GM12891 (cell line): Measurements from ENCODE around the gene DHX34.

Source experiments
- DNase-seq: peaks from one replicate; pipeline ENCODE4 v3.0.0; 2011; ENCODE audit warnings: low spot score; ENCODE audit not compliant: insufficient read length
- FAIRE-seq: peaks from 2 replicates; lab custom pipeline; 2011; peaks lifted over from hg19 to GRCh38; lab: Jason Lieb, UNC
- PAX5 ChIP-seq: IDR thresholded peaks from 2 replicates; pipeline ENCODE4 v1.6.1; 2011; ENCODE audit warnings: low read length, moderate library complexity, mild to moderate bottlenecking; ENCODE audit not compliant: insufficient read depth, severe bottlenecking
- POLR2A ChIP-seq: IDR thresholded peaks from 2 replicates; pipeline ENCODE4 v1.6.1; 2011; ENCODE audit warnings: low read depth, low read length, control low read depth
- POLR2AphosphoS5 ChIP-seq: IDR thresholded peaks from 2 replicates; pipeline ENCODE4 v1.6.1; 2011; ENCODE audit warnings: low read depth, low read length, control low read depth
- POU2F2 ChIP-seq: IDR thresholded peaks from 2 replicates; pipeline ENCODE4 v1.6.1; 2011; ENCODE audit warnings: low read depth, mild to moderate bottlenecking, control low read depth, low read length, moderate library complexity
- SPI1 ChIP-seq: IDR thresholded peaks from 2 replicates; pipeline ENCODE4 v1.6.1; 2011; ENCODE audit warnings: low read depth, low read length, control low read depth
- TAF1 ChIP-seq: IDR thresholded peaks from 2 replicates; pipeline ENCODE4 v1.6.1; 2011; ENCODE audit warnings: low read depth, low read length, control low read depth

Gene DHX34

GRCh38 chr19:47310323-47310722 is 38.8 kb upstream of the DHX34 start:
- FAIRE-seq (no peak), DNase-seq (no peak)
- TF ChIP-seq POU2F2 (no peak), SPI1 (no peak), TAF1 (no peak), PAX5 (no peak), POLR2A (no peak), POLR2AphosphoS5 (no peak)

GRCh38 chr19:47310819-47311218 is 38.3 kb upstream of the DHX34 start:
- no peak for TF ChIP-seq POU2F2
- TF ChIP-seq POLR2A = no peak
- TF ChIP-seq POLR2AphosphoS5 = no peak
- no peak for TF ChIP-seq SPI1
- TF ChIP-seq PAX5 = no peak
- TF ChIP-seq TAF1 = no peak
- DNase-seq = no peak
- no peak for FAIRE-seq

- DNase-seq (no peak), FAIRE-seq (no peak)
- TF ChIP-seq PAX5 (no peak), POLR2A (no peak), POLR2AphosphoS5 (no peak), POU2F2 (no peak), SPI1 (no peak), TAF1 (no peak)
These were observed 36.6 kb upstream of the DHX34 start for GRCh38 chr19:47312366-47313006.

GRCh38 chr19:47313754-47314295 is 35.3 kb upstream of the DHX34 start:
- TF ChIP-seq SPI1 (no peak), PAX5 (no peak), TAF1 (no peak), POU2F2 (no peak), POLR2AphosphoS5 (no peak), POLR2A (no peak)
- no peak for DNase-seq
- FAIRE-seq = no peak

GRCh38 chr19:47315125-47315821 is 33.8 kb upstream of the DHX34 start:
- no peak for FAIRE-seq
- DNase-seq = no peak
- no peak for TF ChIP-seq POU2F2
- no peak for TF ChIP-seq PAX5
- no peak for TF ChIP-seq SPI1
- no peak for TF ChIP-seq TAF1
- no peak for TF ChIP-seq POLR2A
- no peak for TF ChIP-seq POLR2AphosphoS5

GRCh38 chr19:47316513-47316912 is 32.6 kb upstream of the DHX34 start:
- no peak for DNase-seq
- TF ChIP-seq POLR2A (no peak), POU2F2 (no peak), POLR2AphosphoS5 (no peak), PAX5 (no peak), TAF1 (no peak), SPI1 (no peak)
- no peak for FAIRE-seq

GRCh38 chr19:47319923-47320871 is 28.9 kb upstream of the DHX34 start:
- TF ChIP-seq PAX5 (no peak), SPI1 (no peak), POU2F2 (no peak), POLR2A (no peak), TAF1 (no peak), POLR2AphosphoS5 (no peak)
- no peak for FAIRE-seq
- no peak for DNase-seq

- FAIRE-seq = no peak
These were observed 27.5 kb upstream of the DHX34 start for GRCh38 chr19:47321630-47322029.

GRCh38 chr19:47322058-47322457 is 27.1 kb upstream of the DHX34 start:
- DNase-seq (no peak), FAIRE-seq (no peak)
- no peak for TF ChIP-seq TAF1
- TF ChIP-seq POU2F2 = no peak
- 0 out of 2 replicates have a peak, but pooled peaks have one; percentile 10 for TF ChIP-seq SPI1
- no peak for TF ChIP-seq PAX5
- no peak for TF ChIP-seq POLR2A
- no peak for TF ChIP-seq POLR2AphosphoS5

More at GRCh38 chr19:47321630-47322029, 27.5 kb upstream of the DHX34 start:
- TF ChIP-seq TAF1 (no peak), PAX5 (no peak), POU2F2 (no peak), SPI1 (no peak), POLR2A (no peak), POLR2AphosphoS5 (no peak)
- DNase-seq = no peak
